ENCODE data around the gene NET1. TPM values are rescaled to one million over a fixed set of nuclear protein-coding genes. Genes with fewer than 3 reads are reported as not detected.

The NET1 gene
- total RNA-seq, 4 donors from 2014 or later, result 64.3 to 124 (median 77.2) TPM

DNA sequence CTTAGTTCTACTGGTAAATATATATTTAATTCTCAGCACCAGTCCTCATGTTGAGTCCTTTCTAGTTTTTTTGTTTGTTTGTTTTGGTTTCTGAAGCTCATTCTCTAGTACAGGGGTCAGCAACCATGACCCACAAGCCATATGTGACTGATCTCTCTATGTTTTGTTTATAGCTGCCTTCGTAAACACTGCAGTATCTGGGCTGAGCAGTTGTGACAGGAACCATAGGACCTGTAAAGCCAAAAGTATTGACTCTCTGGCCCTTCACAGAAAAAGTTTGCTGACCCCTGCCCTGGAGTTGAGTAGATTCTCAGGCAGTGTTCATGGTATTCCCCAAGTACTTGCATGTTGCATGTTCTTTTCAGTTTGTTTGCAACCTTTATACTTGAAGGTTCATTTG is 20.8 kb downstream of the NET1 start:
- DNase-seq (ENCODE audit: low spot score in 2 of 2), result no peak
- intact Hi-C loops (cut with DNase I; ENCODE audit: low total_unique reads), result no loop called here
- no peak overlapping the region for H3K4me3 ChIP-seq (ENCODE audit: low read depth, poor library complexity, severe bottlenecking)
- TF ChIP-seq, protein P1, sequence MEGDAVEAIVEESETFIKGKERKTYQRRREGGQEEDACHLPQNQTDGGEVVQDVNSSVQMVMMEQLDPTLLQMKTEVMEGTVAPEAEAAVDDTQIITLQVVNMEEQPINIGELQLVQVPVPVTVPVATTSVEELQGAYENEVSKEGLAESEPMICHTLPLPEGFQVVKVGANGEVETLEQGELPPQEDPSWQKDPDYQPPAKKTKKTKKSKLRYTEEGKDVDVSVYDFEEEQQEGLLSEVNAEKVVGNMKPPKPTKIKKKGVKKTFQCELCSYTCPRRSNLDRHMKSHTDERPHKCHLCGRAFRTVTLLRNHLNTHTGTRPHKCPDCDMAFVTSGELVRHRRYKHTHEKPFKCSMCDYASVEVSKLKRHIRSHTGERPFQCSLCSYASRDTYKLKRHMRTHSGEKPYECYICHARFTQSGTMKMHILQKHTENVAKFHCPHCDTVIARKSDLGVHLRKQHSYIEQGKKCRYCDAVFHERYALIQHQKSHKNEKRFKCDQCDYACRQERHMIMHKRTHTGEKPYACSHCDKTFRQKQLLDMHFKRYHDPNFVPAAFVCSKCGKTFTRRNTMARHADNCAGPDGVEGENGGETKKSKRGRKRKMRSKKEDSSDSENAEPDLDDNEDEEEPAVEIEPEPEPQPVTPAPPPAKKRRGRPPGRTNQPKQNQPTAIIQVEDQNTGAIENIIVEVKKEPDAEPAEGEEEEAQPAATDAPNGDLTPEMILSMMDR (IDR thresholded peaks at IDR 0.05), result no peak
- no peak for TF ChIP-seq POLR2A (IDR thresholded peaks at IDR 0.05)
- 78 to 87% methylated on average over 1 of the region's 1 CpG for WGBS, 2 donors

DNA sequence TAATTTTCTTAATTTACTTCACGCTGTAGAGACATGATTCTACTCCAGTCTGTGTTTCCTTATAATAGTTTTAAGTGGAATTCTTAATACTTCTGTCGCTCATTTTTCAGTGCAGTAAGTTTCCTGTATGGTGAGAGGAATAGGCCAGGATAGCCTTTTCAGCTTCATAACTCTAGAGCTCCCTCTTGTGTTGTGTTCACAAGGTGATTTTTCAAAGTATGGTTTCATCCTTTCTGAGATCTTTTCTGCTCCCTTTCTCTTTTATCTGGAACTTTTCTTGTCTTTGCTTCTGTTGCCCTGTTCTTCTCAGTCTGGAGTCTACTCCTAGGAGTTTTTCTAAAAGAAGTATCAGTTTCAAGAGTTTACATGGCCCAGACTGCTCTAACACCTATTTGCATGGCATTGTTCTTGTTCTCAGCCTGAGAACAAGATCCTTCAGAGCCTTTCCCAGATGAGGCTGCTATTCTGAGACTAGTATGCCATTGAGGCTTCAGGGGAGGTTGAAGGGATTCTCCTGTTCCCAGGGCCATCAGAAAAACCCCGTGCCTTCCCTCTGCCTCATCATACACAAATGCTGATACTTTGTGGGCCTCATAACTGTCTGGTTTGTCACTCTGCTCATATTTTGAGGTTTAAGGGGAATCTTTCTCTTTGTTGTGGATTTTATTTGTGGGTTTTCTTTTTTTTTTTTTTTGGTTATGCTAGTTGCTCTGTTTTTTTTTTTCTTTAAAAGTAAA is 21.8 kb downstream of the NET1 start:
- 54 to 56% methylated on average over 3 of the region's 3 CpGs for WGBS, 2 donors
- H3K4me3 ChIP-seq (ENCODE audit: low read depth, poor library complexity, severe bottlenecking), result no peak overlapping the region
- DNase-seq (ENCODE audit: low spot score in 2 of 2), result no peak
- no peak for TF ChIP-seq POLR2A (IDR thresholded peaks at IDR 0.05)
- TF ChIP-seq, protein P1 (IDR thresholded peaks at IDR 0.05), result no peak
- intact Hi-C loops (cut with DNase I; ENCODE audit: low total_unique reads), result loop anchor here (2.0 kb wide), 1 partner anchor 191 kb away; no protein-coding TSS in a partner anchor

DNA sequence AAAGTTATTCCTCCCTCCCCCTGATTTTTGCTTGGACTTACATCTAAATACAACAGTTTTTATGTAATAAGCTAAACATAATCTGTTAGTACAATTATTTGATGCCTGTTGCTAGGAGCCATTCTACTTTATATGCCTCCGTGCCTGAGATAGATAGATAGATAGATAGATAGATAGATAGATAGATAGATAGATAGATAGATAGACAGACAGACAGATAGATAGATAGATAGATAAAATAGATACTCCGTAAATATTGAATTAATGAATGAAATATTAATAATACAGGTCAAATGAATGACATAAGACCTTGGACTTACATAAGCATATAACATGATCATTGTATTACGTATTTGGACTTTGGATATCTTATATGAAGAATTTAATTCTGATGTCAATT is 23.0 kb downstream of the NET1 start:
- H3K4me3 ChIP-seq (ENCODE audit: low read depth, poor library complexity, severe bottlenecking), result no peak overlapping the region
- intact Hi-C loops (cut with DNase I; ENCODE audit: low total_unique reads), result loop anchor here (2.0 kb wide), 1 partner anchor 189 kb away; no protein-coding TSS in a partner anchor
- no peak for DNase-seq (ENCODE audit: low spot score in 2 of 2)
- TF ChIP-seq POLR2A (IDR thresholded peaks at IDR 0.05), result no peak
- TF ChIP-seq, protein P1 (IDR thresholded peaks at IDR 0.05), result no peak
- 93 to 96% methylated on average over 3 of the region's 3 CpGs for WGBS, 2 donors

DNA sequence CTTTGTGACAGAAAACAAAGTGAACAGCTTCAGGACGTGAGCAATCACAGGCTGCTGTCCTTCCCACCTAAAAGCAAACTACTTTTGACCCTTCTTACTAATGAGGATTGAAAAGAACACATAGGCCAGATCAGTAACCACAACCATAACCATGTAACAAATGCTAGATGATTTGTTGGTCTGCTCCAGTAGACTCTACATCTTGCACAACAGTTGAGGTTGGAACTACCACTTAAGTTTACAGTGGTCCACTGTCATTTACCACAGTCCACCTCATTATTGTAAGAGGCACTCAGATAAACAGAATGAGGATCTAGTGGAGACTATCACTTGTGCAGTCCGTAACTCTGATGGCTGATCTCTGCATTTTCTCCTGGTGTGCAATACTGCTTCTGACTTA is 27.8 kb downstream of the NET1 start:
- intact Hi-C loops (cut with DNase I; ENCODE audit: low total_unique reads), result no loop called here
- no peak for TF ChIP-seq POLR2A (IDR thresholded peaks at IDR 0.05)
- TF ChIP-seq, protein P1 (IDR thresholded peaks at IDR 0.05), result no peak
- DNase-seq (ENCODE audit: low spot score in 2 of 2), result no peak
- H3K4me3 ChIP-seq (ENCODE audit: low read depth, poor library complexity, severe bottlenecking), result no peak overlapping the region
- WGBS, 2 donors, result 94 to 98% methylated on average over 2 of the region's 2 CpGs

DNA sequence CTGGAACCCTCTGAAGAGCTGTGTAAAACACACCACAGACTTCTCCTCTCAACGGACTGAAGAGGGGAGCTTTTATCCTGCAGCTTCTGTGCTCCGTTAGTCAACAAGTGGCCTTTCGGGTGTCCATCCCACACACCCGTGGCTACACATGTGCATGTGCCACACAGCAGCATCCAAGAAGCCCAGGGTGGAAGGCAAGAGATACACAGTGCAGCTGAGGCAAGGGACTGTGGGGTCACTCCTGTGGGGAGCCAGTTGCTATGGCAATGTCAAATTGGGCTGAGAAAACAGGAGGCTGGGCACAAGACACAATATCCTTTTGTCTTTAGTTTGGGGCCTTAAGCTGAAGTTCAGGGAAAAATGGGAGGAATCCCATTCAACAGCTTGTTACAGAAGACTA is 28.7 kb downstream of the NET1 start:
- intact Hi-C loops (cut with DNase I; ENCODE audit: low total_unique reads), result no loop called here
- WGBS, 2 donors, result 83 to 87% methylated on average over 4 of the region's 4 CpGs
- DNase-seq (ENCODE audit: low spot score in 2 of 2), result no peak
- no peak overlapping the region for H3K4me3 ChIP-seq (ENCODE audit: low read depth, poor library complexity, severe bottlenecking)
- no peak for TF ChIP-seq POLR2A (IDR thresholded peaks at IDR 0.05)
- TF ChIP-seq, protein P1 (IDR thresholded peaks at IDR 0.05), result no peak

Data from lower leg skin (tissue), 4 donors.